Measurements from ENCODE around the gene TMC1.

- TF ChIP-seq CTCF (IDR thresholded peaks at IDR 0.05; ENCODE audit: low read depth, low read length) (no peak), EZH2phosphoT487 (IDR thresholded peaks at IDR 0.05; ENCODE audit: low read depth) (no peak)
Measured at GRCh38 chr9:72538921-72539702, 17.7 kb downstream of the TMC1 start.

All from OCI-LY3 (cell line).